PC-3 (cell line): ENCODE data around the gene ANKS1A. TPM values are rescaled to one million over a fixed set of nuclear protein-coding genes. Genes with fewer than 3 reads are reported as not detected.

Experiments used
- ATAC-seq: fragments of 200-7000 bp; cut with Tn5 transposase; 2 replicates; pipeline ENCODE4 v1.9.1; 2020; ENCODE audit warnings: mild to moderate bottlenecking, moderate library complexity
- BruUV-seq: library from RNA; stranded (reverse); fragments of 400-500 nt; replicated peaks from 2 replicates; lab custom pipeline; 2021; lab: Mats Ljungman, UMichigan
- CTCF ChIA-PET: fragments of 300-600 bp; sonication (Branson Sonifier 250); formaldehyde crosslinking; loops from one replicate; lab custom pipeline; 2022; ENCODE audit warnings: antibody characterized with exemption; lab: Charles Lee
- POLR2A ChIA-PET: fragments of 300-600 bp; sonication (Branson Sonifier 250); formaldehyde crosslinking; loops from one replicate; lab custom pipeline; 2022; ENCODE audit warnings: antibody characterized with exemption; ENCODE audit not compliant: unreplicated experiment; lab: Charles Lee
- DNase-seq: peaks from one replicate; pipeline ENCODE4 v3.0.0-alpha.2; 2015
- H2AFZ ChIP-seq: fragments of 300-600 bp; sonication (generic); 2 replicates; pipeline ENCODE4 v1.6.0; 2016; ENCODE audit warnings: antibody characterized with exemption, low read length
- H3F3A ChIP-seq: fragments of 300-600 bp; sonication (generic); one replicate; pipeline ENCODE4 v1.6.0; 2017; ENCODE audit warnings: antibody characterized with exemption, low read length, control low read depth, mild to moderate bottlenecking; ENCODE audit not compliant: unreplicated experiment
- H3K27ac ChIP-seq: fragments of 300-600 bp; sonication (generic); 2 replicates; pipeline ENCODE4 v1.5.1; 2016; ENCODE audit warnings: mild to moderate bottlenecking, low read length
- H3K27me3 ChIP-seq: fragments of 300-600 bp; sonication (generic); 2 replicates; pipeline ENCODE4 v1.6.1; 2016; ENCODE audit warnings: low read length, mixed read lengths
- H3K36me3 ChIP-seq: fragments of 300-600 bp; sonication (generic); 2 replicates; pipeline ENCODE4 v1.6.1; 2016; ENCODE audit warnings: low read depth, mixed run types, low read length, mixed read lengths
- H3K4me1 ChIP-seq: fragments of 300-600 bp; sonication (generic); 2 replicates; pipeline ENCODE4 v1.5.1; 2016; ENCODE audit warnings: low read length; ENCODE audit not compliant: insufficient read depth
- H3K4me2 ChIP-seq: fragments of 300-600 bp; sonication (generic); 2 replicates; pipeline ENCODE4 v1.6.0; 2016; ENCODE audit warnings: low read length
- H3K4me3 ChIP-seq: fragments of 300-600 bp; sonication (generic); 2 replicates; pipeline ENCODE4 v1.5.1; 2016; ENCODE audit warnings: mild to moderate bottlenecking, low read length, mixed read lengths
- H3K79me2 ChIP-seq: fragments of 300-600 bp; sonication (generic); 2 replicates; pipeline ENCODE4 v1.6.1; 2017; ENCODE audit warnings: low read length, mixed read lengths
- H3K9ac ChIP-seq: fragments of 300-600 bp; sonication (generic); 2 replicates; pipeline ENCODE4 v1.6.0; 2016; ENCODE audit warnings: mild to moderate bottlenecking, low read length
- H3K9me2 ChIP-seq: fragments of 300-600 bp; sonication (generic); replicated peaks from 2 replicates; pipeline ENCODE4 v1.6.1; 2016; ENCODE audit warnings: mixed run types, low read length, mixed read lengths
- H3K9me3 ChIP-seq: fragments of 300-600 bp; sonication (generic); 2 replicates; pipeline ENCODE4 v1.6.1; 2016; ENCODE audit warnings: low read length, mixed read lengths
- H4K20me1 ChIP-seq: fragments of 300-600 bp; sonication (generic); 2 replicates; pipeline ENCODE4 v1.6.1; 2016; ENCODE audit warnings: low read length, mixed read lengths
- EZH2 ChIP-seq: fragments of 300-600 bp; sonication (generic); IDR thresholded peaks from one replicate; pipeline ENCODE4 v1.6.1; 2017; ENCODE audit warnings: antibody characterized with exemption, mild to moderate bottlenecking, low read length; ENCODE audit not compliant: unreplicated experiment
- EZH2phosphoT487 ChIP-seq: fragments of 300-600 bp; sonication (generic); IDR thresholded peaks from 2 replicates; pipeline ENCODE4 v1.6.1; 2018; ENCODE audit warnings: mild to moderate bottlenecking, antibody characterized with exemption, low read length, borderline replicate concordance
- intact Hi-C: fragments of 100-400 bp; cut with micrococcal nuclease; formaldehyde crosslinking; loops from 2 replicates; pipeline ENCODE4 v1.9.0; 2023
- total RNA-seq: library from RNA; depleted of rRNA; stranded (reverse); fragments of >200 nt; gene quantifications from 2 replicates; pipeline ENCODE4 v1.2.3, GENCODE V29; 2014
- TF ChIP-seq, protein P1 (sequence below): fragments of 300-600 bp; sonication (generic); conservative IDR thresholded peaks from 2 replicates; pipeline ENCODE4 v1.5.1; 2017; ENCODE audit warnings: antibody characterized with exemption, low read depth, mild to moderate bottlenecking, low read length

ANKS1A gene
- total RNA-seq, 1 experiment from 2014 or later: 18.8 TPM

DNA sequence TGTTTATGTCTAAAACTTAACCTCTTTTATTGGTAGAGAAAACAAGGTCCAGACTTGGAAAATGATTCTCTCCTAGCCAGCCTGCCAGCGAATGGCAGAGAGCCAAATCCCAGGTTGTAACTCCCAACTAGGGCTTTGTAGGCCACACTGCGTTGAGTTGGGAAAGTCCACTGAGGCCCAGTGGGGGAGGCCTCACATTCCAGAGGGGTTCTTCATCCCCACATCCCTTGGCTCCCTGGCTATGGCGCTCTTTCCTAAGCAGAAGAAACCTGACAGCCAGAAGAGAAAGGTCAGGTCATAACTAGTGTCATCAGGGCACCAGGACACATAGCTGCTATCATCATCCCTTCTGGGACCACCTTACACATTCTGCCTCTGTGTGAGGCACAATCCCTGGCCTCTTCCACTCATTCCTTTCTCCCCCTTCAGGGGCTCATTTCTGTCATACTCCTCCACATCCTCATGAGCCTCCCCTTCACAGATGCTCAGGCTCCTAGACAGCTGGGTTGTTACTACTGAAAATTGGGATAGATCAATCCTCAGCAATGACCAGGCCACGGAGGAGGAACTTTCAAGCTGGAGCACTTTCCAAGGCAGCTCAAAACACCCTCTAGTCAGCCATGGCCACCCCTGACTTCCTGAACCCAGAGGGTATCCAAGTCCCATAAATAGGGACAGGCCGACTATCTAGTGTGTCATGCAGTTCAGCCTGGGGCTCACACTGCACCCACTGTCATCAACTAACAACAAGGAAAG lies 203.5 kb downstream of the ANKS1A start:
- ChIA-PET CTCF (no interaction called here), POLR2A (no interaction called here)
- no TSS peak for BruUV-seq

DNA sequence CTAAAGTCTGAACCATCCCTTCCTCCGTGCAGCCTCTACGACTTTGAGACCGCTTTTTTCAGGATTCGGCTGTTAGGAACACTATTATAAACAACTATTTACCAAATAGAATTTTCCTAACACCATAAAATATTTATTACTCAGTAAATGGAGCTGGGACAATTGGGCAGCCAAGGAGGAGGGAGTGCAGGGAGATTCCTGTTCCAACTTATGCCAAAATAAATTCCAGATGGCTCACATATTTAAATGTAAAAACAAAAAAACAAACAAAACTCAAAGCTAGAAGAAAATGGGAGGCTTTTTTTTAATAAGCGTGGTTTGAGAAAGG lies 204.0 kb downstream of the ANKS1A start:
- intact Hi-C loops: no loop called here
- POLR2A ChIA-PET: no interaction called here
- H3K9me3 ChIP-seq: no peaks in the 10 kb centered on the region
- ATAC-seq (no peak), DNase-seq (no peak)
- no peaks in the 10 kb centered on the region for H3K9me2 ChIP-seq
- H2AFZ ChIP-seq: no peak overlapping the region
- no peak overlapping the region for H3K9ac ChIP-seq
- CTCF ChIA-PET: no interaction called here
- no peak overlapping the region for H3K4me2 ChIP-seq
- H3K27me3 ChIP-seq: no peaks in the 10 kb centered on the region
- TF ChIP-seq, protein P1, sequence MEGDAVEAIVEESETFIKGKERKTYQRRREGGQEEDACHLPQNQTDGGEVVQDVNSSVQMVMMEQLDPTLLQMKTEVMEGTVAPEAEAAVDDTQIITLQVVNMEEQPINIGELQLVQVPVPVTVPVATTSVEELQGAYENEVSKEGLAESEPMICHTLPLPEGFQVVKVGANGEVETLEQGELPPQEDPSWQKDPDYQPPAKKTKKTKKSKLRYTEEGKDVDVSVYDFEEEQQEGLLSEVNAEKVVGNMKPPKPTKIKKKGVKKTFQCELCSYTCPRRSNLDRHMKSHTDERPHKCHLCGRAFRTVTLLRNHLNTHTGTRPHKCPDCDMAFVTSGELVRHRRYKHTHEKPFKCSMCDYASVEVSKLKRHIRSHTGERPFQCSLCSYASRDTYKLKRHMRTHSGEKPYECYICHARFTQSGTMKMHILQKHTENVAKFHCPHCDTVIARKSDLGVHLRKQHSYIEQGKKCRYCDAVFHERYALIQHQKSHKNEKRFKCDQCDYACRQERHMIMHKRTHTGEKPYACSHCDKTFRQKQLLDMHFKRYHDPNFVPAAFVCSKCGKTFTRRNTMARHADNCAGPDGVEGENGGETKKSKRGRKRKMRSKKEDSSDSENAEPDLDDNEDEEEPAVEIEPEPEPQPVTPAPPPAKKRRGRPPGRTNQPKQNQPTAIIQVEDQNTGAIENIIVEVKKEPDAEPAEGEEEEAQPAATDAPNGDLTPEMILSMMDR: no peak
- no peak for TF ChIP-seq EZH2
- H3K4me3 ChIP-seq: no peak overlapping the region
- H3F3A ChIP-seq: no peaks in the 10 kb centered on the region
- H3K4me1 ChIP-seq: peaks cover 15% of the 10 kb centered on the region
- no TSS peak for BruUV-seq
- no peaks in the 10 kb centered on the region; the same call in 1 of the 2 replicates for H3K36me3 ChIP-seq
- no peak overlapping the region for H3K27ac ChIP-seq
- H3K79me2 ChIP-seq: no peaks in the 10 kb centered on the region
- H4K20me1 ChIP-seq: no peaks in the 10 kb centered on the region

More for the DNA sequence above, 203.5 kb downstream of the ANKS1A start:
- Histone ChIP-seq H3K4me2 (no peak overlapping the region), H4K20me1 (no peaks in the 10 kb centered on the region), H3F3A (no peaks in the 10 kb centered on the region), H2AFZ (no peak overlapping the region), H3K9me3 (no peaks in the 10 kb centered on the region), H3K4me1 (peaks cover 15% of the 10 kb centered on the region), H3K9me2 (no peaks in the 10 kb centered on the region), H3K27me3 (no peaks in the 10 kb centered on the region), H3K36me3 (no peaks in the 10 kb centered on the region; the same call in 1 of the 2 replicates), H3K79me2 (no peaks in the 10 kb centered on the region), H3K4me3 (no peak overlapping the region), H3K27ac (no peak overlapping the region), H3K9ac (no peak overlapping the region)
- TF ChIP-seq EZH2phosphoT487: no peak
- TF ChIP-seq, protein P1: no peak
- no peak for TF ChIP-seq EZH2
- ATAC-seq (no peak), DNase-seq (no peak)
- intact Hi-C loops: no loop called here

DNA sequence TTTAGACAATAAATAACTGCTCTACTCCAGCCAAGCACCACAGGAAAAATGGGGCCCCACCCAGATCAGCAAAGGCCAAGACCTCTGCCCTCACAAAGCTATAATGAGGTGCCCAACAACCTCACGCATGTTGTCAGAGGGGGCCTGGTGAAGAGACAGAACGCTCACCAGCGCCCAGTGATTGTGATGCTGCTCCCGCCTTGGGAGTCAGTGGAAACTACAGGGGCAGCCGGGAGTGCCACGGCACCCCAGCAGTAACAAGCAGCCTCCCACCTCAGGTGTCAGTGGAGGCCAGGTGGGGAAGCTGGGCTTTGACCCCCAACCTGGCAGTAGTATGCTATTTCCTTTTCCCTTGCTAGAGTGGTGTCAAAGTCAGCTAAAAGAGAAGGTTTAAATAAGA lies 204.7 kb downstream of the ANKS1A start:
- TF ChIP-seq, protein P1: no peak
- TF ChIP-seq EZH2 (no peak), EZH2phosphoT487 (no peak)
- POLR2A ChIA-PET: no interaction called here
- intact Hi-C loops: no loop called here
- Histone ChIP-seq H3F3A (no peaks in the 10 kb centered on the region), H2AFZ (no peak overlapping the region), H4K20me1 (no peaks in the 10 kb centered on the region), H3K4me3 (no peak overlapping the region), H3K4me2 (no peak overlapping the region), H3K27ac (no peak overlapping the region), H3K9me3 (no peaks in the 10 kb centered on the region), H3K36me3 (no peaks in the 10 kb centered on the region; the same call in 1 of the 2 replicates), H3K4me1 (peaks cover 15% of the 10 kb centered on the region), H3K9ac (no peak overlapping the region), H3K79me2 (no peaks in the 10 kb centered on the region), H3K9me2 (no peaks in the 10 kb centered on the region), H3K27me3 (no peaks in the 10 kb centered on the region)
- DNase-seq: no peak
- no peak for ATAC-seq
- no TSS peak for BruUV-seq
- CTCF ChIA-PET: no interaction called here
